Loucy (cell line): ENCODE results near the gene CTDSPL.

Source experiments
- H2AFZ ChIP-seq: fragments of 200-600 bp; sonication (generic); 2 replicates; pipeline ENCODE4 v1.6.0; 2016; ENCODE audit warnings: antibody characterized with exemption, mild to moderate bottlenecking, low read length, moderate library complexity
- H3F3A ChIP-seq: fragments of 200-600 bp; 2 replicates; pipeline ENCODE4 v1.6.0; 2016; ENCODE audit warnings: antibody characterized with exemption, low read depth, mild to moderate bottlenecking
- H3K27me3 ChIP-seq: fragments of 200-600 bp; sonication (generic); 2 replicates; pipeline ENCODE4 v1.6.1; 2014; ENCODE audit warnings: low read length, mild to moderate bottlenecking; ENCODE audit not compliant: insufficient read depth, poor library complexity, severe bottlenecking
- H3K36me3 ChIP-seq: fragments of 200-600 bp; sonication (generic); 2 replicates; pipeline ENCODE4 v1.6.1; 2016; ENCODE audit warnings: low read length; ENCODE audit not compliant: insufficient read depth
- H3K4me1 ChIP-seq: fragments of 200-600 bp; sonication (generic); 2 replicates; pipeline ENCODE4 v1.5.1; 2014; ENCODE audit warnings: low read length, mild to moderate bottlenecking; ENCODE audit not compliant: insufficient read depth, poor library complexity, severe bottlenecking
- H3K4me2 ChIP-seq: fragments of 200-600 bp; sonication (generic); 2 replicates; pipeline ENCODE4 v1.6.0; 2014; ENCODE audit warnings: antibody characterized with exemption, low read length, low read depth, mild to moderate bottlenecking; ENCODE audit not compliant: poor library complexity, severe bottlenecking
- H3K4me3 ChIP-seq: fragments of 200-600 bp; sonication (generic); 2 replicates; pipeline ENCODE4 v1.5.1; 2014; ENCODE audit warnings: low read length, mild to moderate bottlenecking, mixed read lengths; ENCODE audit not compliant: poor library complexity, severe bottlenecking
- H3K79me2 ChIP-seq: fragments of 200-600 bp; sonication (generic); 2 replicates; pipeline ENCODE4 v1.6.1; 2014; ENCODE audit warnings: low read length; ENCODE audit not compliant: insufficient read depth
- H3K9ac ChIP-seq: fragments of 200-600 bp; sonication (generic); 2 replicates; pipeline ENCODE4 v1.6.0; 2014; ENCODE audit warnings: mild to moderate bottlenecking, low read depth, low read length, moderate library complexity; ENCODE audit not compliant: poor library complexity, severe bottlenecking
- H3K9me2 ChIP-seq: fragments of 200-600 bp; sonication (generic); replicated peaks from 2 replicates; pipeline ENCODE4 v1.6.1; 2016; ENCODE audit warnings: low read depth, low read length, mixed read lengths
- H3K9me3 ChIP-seq: fragments of 200-600 bp; sonication (generic); 2 replicates; pipeline ENCODE4 v1.6.1; 2014; ENCODE audit warnings: mild to moderate bottlenecking, antibody characterized with exemption, low read length, low read depth; ENCODE audit not compliant: insufficient read depth
- H4K20me1 ChIP-seq: fragments of 200-600 bp; sonication (generic); 2 replicates; pipeline ENCODE4 v1.6.0; 2014; ENCODE audit warnings: antibody characterized with exemption, low read length, mild to moderate bottlenecking; ENCODE audit not compliant: insufficient read depth, poor library complexity, severe bottlenecking
- EZH2phosphoT487 ChIP-seq: fragments of 200-600 bp; IDR thresholded peaks from 2 replicates; pipeline ENCODE4 v1.6.1; 2018; ENCODE audit warnings: antibody characterized with exemption, mild to moderate bottlenecking, moderate library complexity, borderline replicate concordance
- TF ChIP-seq, protein P1 (sequence below): fragments of 200-600 bp; sonication (generic); conservative IDR thresholded peaks from 2 replicates; pipeline ENCODE4 v1.5.1; 2014; ENCODE audit warnings: mild to moderate bottlenecking, antibody characterized with exemption, low read length

Gene CTDSPL

GRCh38 chr3:37886395-37886794 lies 24.7 kb downstream of the CTDSPL start:
- H3K27me3 ChIP-seq = no peaks in the 10 kb centered on the region
- H3K9me3 ChIP-seq = no peaks in the 10 kb centered on the region
- H3K4me1 ChIP-seq = peaks cover 9% of the 10 kb centered on the region
- H3K79me2 ChIP-seq = no peaks in the 10 kb centered on the region
- no peak overlapping the region for H3K9ac ChIP-seq
- no peaks in the 10 kb centered on the region for H3K9me2 ChIP-seq
- H3K36me3 ChIP-seq = no peaks in the 10 kb centered on the region
- H3K4me3 ChIP-seq = no peak overlapping the region
- H2AFZ ChIP-seq = no peak overlapping the region
- H3F3A ChIP-seq = no peaks in the 10 kb centered on the region
- no peaks in the 10 kb centered on the region for H4K20me1 ChIP-seq
- TF ChIP-seq, protein P1, sequence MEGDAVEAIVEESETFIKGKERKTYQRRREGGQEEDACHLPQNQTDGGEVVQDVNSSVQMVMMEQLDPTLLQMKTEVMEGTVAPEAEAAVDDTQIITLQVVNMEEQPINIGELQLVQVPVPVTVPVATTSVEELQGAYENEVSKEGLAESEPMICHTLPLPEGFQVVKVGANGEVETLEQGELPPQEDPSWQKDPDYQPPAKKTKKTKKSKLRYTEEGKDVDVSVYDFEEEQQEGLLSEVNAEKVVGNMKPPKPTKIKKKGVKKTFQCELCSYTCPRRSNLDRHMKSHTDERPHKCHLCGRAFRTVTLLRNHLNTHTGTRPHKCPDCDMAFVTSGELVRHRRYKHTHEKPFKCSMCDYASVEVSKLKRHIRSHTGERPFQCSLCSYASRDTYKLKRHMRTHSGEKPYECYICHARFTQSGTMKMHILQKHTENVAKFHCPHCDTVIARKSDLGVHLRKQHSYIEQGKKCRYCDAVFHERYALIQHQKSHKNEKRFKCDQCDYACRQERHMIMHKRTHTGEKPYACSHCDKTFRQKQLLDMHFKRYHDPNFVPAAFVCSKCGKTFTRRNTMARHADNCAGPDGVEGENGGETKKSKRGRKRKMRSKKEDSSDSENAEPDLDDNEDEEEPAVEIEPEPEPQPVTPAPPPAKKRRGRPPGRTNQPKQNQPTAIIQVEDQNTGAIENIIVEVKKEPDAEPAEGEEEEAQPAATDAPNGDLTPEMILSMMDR = no peak
- TF ChIP-seq EZH2phosphoT487 = no peak
- no peak overlapping the region for H3K4me2 ChIP-seq

- no peaks in the 10 kb centered on the region for H3K36me3 ChIP-seq
- TF ChIP-seq EZH2phosphoT487 = no peak
- TF ChIP-seq, protein P1 = no peak
- peaks cover 12% of the 10 kb centered on the region for H3K4me1 ChIP-seq
- no peak overlapping the region for H3K9ac ChIP-seq
- no peaks in the 10 kb centered on the region for H3K79me2 ChIP-seq
- no peak overlapping the region for H3K4me3 ChIP-seq
- no peak overlapping the region for H2AFZ ChIP-seq
- no peaks in the 10 kb centered on the region for H4K20me1 ChIP-seq
- no peak overlapping the region for H3K4me2 ChIP-seq
- H3K9me2 ChIP-seq = no peaks in the 10 kb centered on the region
- no peaks in the 10 kb centered on the region for H3K27me3 ChIP-seq
- no peaks in the 10 kb centered on the region for H3F3A ChIP-seq
- no peaks in the 10 kb centered on the region for H3K9me3 ChIP-seq
These were observed 25.4 kb downstream of the CTDSPL start for GRCh38 chr3:37887062-37887461.

DNA sequence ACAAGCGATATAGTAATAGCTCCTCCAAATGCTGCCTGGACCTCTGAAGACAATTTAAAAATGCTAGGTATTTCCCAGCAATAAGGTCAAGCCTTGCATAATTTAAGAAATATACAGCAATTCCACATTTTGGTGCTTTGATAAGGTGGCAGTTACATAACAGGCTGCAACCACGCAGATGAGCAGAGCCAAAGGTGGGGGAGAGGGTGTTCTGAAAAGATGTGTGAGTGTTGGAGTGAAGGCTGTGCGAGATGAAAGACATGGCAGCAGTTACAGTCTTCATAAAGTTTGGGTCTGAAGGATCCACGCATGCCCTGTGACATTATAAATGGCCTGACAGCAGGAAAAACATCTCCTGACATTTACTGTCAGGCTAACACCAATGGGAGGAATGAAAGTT lies 26.1 kb downstream of the CTDSPL start:
- H3K4me3 ChIP-seq = no peak overlapping the region
- no peaks in the 10 kb centered on the region for H3K36me3 ChIP-seq
- peaks cover 19% of the 10 kb centered on the region for H3K4me1 ChIP-seq
- no peaks in the 10 kb centered on the region for H3F3A ChIP-seq
- H3K9me3 ChIP-seq = no peaks in the 10 kb centered on the region
- no peaks in the 10 kb centered on the region for H3K27me3 ChIP-seq
- H4K20me1 ChIP-seq = no peaks in the 10 kb centered on the region
- TF ChIP-seq, protein P1 = no peak
- TF ChIP-seq EZH2phosphoT487 = no peak
- H2AFZ ChIP-seq = no peak overlapping the region
- no peaks in the 10 kb centered on the region for H3K9me2 ChIP-seq
- H3K9ac ChIP-seq = no peak overlapping the region
- H3K79me2 ChIP-seq = no peaks in the 10 kb centered on the region
- no peak overlapping the region for H3K4me2 ChIP-seq
